ENCODE measurements around the gene ANK2. TPM values are rescaled to one million over a fixed set of nuclear protein-coding genes. Genes with fewer than 3 reads are reported as not detected.

Gene ANK2
- total and polyA plus RNA-seq, 2 experiments from 2014 or later: 7.7 to 40.4 TPM

GRCh38 chr4:113186913-113187312 lies 137.5 kb downstream of the ANK2 start (continued):
- no peak for TF ChIP-seq REST (IDR thresholded peaks at IDR 0.05; ENCODE audit: unreplicated experiment)

- no peak for ATAC-seq
Measured at GRCh38 chr4:113187358-113187757, 137.9 kb downstream of the ANK2 start.

More at GRCh38 chr4:113187358-113187757, 137.9 kb downstream of the ANK2 start:
- Histone ChIP-seq H3K36me3 (ENCODE audit: insufficient read depth) (no peaks in the 10 kb centered on the region), H3K9me2 (ENCODE audit: insufficient read depth) (no peaks in the 10 kb centered on the region), H3K4me1 (ENCODE audit: insufficient read depth) (peaks cover 18% of the 10 kb centered on the region), H2AFZ (no peak overlapping the region), H3F3A (replicated peaks; ENCODE audit: low read depth) (no peaks in the 10 kb centered on the region), H3K4me2 (no peak overlapping the region), H3K79me2 (replicated peaks; ENCODE audit: insufficient read depth) (no peaks in the 10 kb centered on the region), H3K27ac (ENCODE audit: low read depth) (0 out of 2 replicates have a peak overlapping the region, but pooled peaks have one; percentile 3), H3K4me3 (no peak overlapping the region), H4K20me1 (replicated peaks; ENCODE audit: insufficient read depth) (no peaks in the 10 kb centered on the region), H3K27me3 (ENCODE audit: insufficient read depth) (no peaks in the 10 kb centered on the region)
- peaks cover 7% of the 10 kb centered on the region; the same call in 2 of the 3 replicates for H3K36me3 Mint-ChIP-seq (ENCODE audit: low read depth)
- H3K4me3 Mint-ChIP-seq: no peak overlapping the region
- H3K27ac Mint-ChIP-seq: no peak overlapping the region
- no peak for DNase-seq (ENCODE audit: low spot score)
- H3K4me1 Mint-ChIP-seq: peaks cover 28% of the 10 kb centered on the region
- H3K9me3 Mint-ChIP-seq: no peaks in the 10 kb centered on the region; the same call in 2 of the 3 replicates
- TF ChIP-seq ETS1 (IDR thresholded peaks at IDR 0.05) (no peak), STAT1 (IDR thresholded peaks at IDR 0.05; ENCODE audit: unreplicated experiment) (no peak), CREB1 (CRISPR knock-in tag; IDR thresholded peaks at IDR 0.05; ENCODE audit: low read depth) (no peak), ZNF331 (CRISPR knock-in tag; IDR thresholded peaks at IDR 0.05; ENCODE audit: low read depth) (no peak), ZNF462 (CRISPR knock-in tag; IDR thresholded peaks at IDR 0.05) (no peak), EZH2 (IDR thresholded peaks at IDR 0.05; ENCODE audit: low read depth, unreplicated experiment) (no peak), ZNF114 (CRISPR knock-in tag; IDR thresholded peaks at IDR 0.05) (no peak)
- no peaks in the 10 kb centered on the region for H3K27me3 Mint-ChIP-seq (ENCODE audit: insufficient read depth, low read depth, poor library complexity)
